GM19438 (cell line): ENCODE measurements around the gene RPS10.
"Not testable (repeated sequence)": the region's sequence is repeated elsewhere in the genome, so short reads cannot be mapped to it uniquely, and the experiment has no call there.

Source experiments
- ATAC-seq: cut with Tn5 transposase; IDR thresholded peaks from one replicate; pipeline ENCODE4 v1.9.1; 2021; ENCODE audit warnings: low read depth; ENCODE audit not compliant: unreplicated experiment

RPS10 gene

GRCh38 chr6:34451192-34451591, 25.3 kb upstream of the RPS10 start:
- ATAC-seq, result no peak

GRCh38 chr6:34447910-34448309, 22.0 kb upstream of the RPS10 start:
- no peak for ATAC-seq

- ATAC-seq, result no peak
Measured at GRCh38 chr6:34447386-34447785, 21.5 kb upstream of the RPS10 start.

GRCh38 chr6:34445313-34445860, 19.5 kb upstream of the RPS10 start:
- ATAC-seq, result no peak

GRCh38 chr6:34441526-34441925, 15.7 kb upstream of the RPS10 start:
- ATAC-seq, result no peak

- ATAC-seq, result no peak
Measured at GRCh38 chr6:34439442-34439841, 13.6 kb upstream of the RPS10 start.

- ATAC-seq, result no peak
Measured at GRCh38 chr6:34438705-34439104, 12.8 kb upstream of the RPS10 start.

- ATAC-seq, result no peak
Measured at GRCh38 chr6:34437644-34437970, 11.7 kb upstream of the RPS10 start.

GRCh38 chr6:34436803-34437643, 11.2 kb upstream of the RPS10 start:
- no peak for ATAC-seq

- no peak for ATAC-seq
Measured at GRCh38 chr6:34435916-34436315, 10.0 kb upstream of the RPS10 start.

GRCh38 chr6:34425132-34425497, 754 bp downstream of the RPS10 start:
- no peak for ATAC-seq

- no peak for ATAC-seq
Measured at GRCh38 chr6:34424200-34425131, 1.4 kb downstream of the RPS10 start.

GRCh38 chr6:34423254-34423653, 2.6 kb downstream of the RPS10 start:
- ATAC-seq, result no peak

- no peak for ATAC-seq
Measured at GRCh38 chr6:34418367-34418766, 7.5 kb downstream of the RPS10 start.

GRCh38 chr6:34416877-34417371, 8.9 kb downstream of the RPS10 start:
- ATAC-seq, result no peak

GRCh38 chr6:34414999-34415858, 10.6 kb downstream of the RPS10 start:
- ATAC-seq, result no peak

GRCh38 chr6:34412643-34413214, 13.1 kb downstream of the RPS10 start:
- no peak for ATAC-seq

GRCh38 chr6:34412016-34412415, 13.9 kb downstream of the RPS10 start:
- no peak for ATAC-seq

GRCh38 chr6:34407915-34408314, 18.0 kb downstream of the RPS10 start:
- ATAC-seq, result not testable (repeated sequence)

GRCh38 chr6:34396518-34396917, 29.4 kb downstream of the RPS10 start:
- no peak for ATAC-seq
